ENCODE measurements around the gene BBLN. TPM values are rescaled to one million over a fixed set of nuclear protein-coding genes. Genes with fewer than 3 reads are reported as not detected.
"Not testable (repeated sequence)": the region's sequence is repeated elsewhere in the genome, so short reads cannot be mapped to it uniquely, and the experiment has no call there.

Gene BBLN
- total RNA-seq, 1 donor from 2014 or later: 82.8 TPM

GRCh38 chr9:128162215-128163026 lies 2.4 kb downstream of the BBLN start:
- intact Hi-C loops (cut with micrococcal nuclease): no loop called here

GRCh38 chr9:128163027-128163515 lies 3.0 kb downstream of the BBLN start:
- intact Hi-C loops (cut with micrococcal nuclease): no loop called here

- intact Hi-C loops (cut with micrococcal nuclease): no loop called here
Measured at GRCh38 chr9:128163523-128164306, 3.6 kb downstream of the BBLN start.

GRCh38 chr9:128164307-128164885 lies 4.3 kb downstream of the BBLN start:
- intact Hi-C loops (cut with micrococcal nuclease): no loop called here

- intact Hi-C loops (cut with micrococcal nuclease): no loop called here
Measured at GRCh38 chr9:128166169-128166568, 6.1 kb downstream of the BBLN start.

DNA sequence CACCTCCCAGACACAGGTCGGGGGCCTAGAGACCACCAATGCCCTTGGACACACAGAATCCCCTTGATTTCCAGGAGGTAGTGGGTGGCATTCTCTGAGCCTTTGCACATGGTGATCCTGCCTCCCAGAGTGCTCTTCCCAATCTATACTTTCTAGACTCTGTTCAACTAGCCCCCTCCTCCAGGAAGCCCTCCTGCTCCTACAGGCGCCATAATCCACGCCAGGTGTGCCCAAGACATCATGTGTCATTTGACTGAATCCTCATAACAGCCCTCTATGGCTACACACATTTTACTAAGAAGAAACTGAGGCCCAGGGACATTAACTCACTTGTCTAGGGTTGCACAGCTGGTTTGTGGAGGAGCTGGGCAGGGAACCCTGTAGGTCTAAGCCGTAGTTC lies 7.1 kb downstream of the BBLN start:
- intact Hi-C loops (cut with micrococcal nuclease): no loop called here

DNA sequence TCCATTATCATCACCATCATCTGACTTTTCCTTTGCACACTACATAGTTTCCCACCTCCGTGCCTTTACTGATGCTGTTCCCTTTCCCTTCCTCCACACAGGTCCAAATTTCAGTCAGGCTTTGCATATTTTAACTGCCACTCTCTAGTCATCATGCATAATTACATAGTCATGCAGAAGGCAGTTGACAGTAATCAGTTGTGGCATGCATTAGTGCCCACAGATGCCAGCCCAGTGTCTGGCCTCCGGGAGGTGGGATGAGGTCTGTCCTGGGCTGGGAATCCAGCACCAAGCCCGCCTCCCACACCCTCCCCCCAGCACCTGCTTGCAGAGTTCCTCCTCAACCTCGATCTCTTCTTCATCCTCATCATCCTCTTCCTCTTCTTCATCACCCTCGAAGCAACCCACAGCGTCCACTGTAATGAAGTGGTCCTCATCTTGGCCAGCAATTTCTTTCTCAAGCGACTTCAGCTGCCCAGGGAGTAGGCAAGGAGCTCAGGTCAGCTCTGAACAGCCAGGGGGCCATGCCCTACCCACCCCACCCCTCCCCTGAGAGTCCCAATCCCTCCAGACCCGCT lies 8.8 kb downstream of the BBLN start:
- intact Hi-C loops (cut with micrococcal nuclease): no loop called here

DNA sequence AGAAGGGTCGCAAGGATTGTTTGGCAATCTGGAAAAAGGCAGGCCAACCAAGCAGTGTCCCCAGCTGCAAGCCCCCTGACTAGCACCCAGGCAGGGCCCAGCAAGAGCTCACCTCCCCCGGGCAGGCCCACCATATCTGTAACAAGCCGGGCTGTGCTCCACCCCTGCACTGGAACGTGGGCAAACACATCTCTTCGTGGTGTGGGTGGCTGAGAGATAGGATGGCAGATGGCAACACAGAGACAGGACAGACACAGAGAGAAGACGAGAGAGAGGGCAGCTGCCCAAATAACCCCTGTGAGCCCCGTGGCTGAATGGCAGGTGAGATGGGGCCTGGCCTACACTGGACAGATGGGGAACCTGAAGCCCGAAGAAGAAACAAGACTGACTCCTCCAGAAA lies 9.4 kb downstream of the BBLN start:
- intact Hi-C loops (cut with micrococcal nuclease): no loop called here

DNA sequence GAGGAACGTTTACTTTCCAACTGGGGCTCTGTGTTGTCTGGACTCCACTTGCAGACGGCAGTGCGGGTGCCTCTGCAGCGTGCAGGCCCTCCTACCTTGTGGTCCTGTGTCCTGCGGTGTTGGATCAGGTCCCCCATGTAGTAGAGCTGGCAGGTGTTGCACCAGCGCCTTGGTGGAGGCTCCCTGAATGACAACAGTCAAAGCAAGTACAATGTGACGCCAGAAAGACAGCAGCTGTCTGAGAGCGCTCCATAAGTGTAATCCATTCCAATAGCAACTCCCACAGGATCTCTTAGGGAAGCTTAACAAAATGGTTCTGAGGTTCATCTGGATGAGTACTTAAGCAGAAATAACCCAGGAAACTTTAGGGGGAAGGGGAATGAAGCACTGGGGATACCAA lies 9.9 kb downstream of the BBLN start:
- intact Hi-C loops (cut with micrococcal nuclease): no loop called here

GRCh38 chr9:128174062-128174461 lies 14.0 kb downstream of the BBLN start:
- intact Hi-C loops (cut with micrococcal nuclease): no loop called here

GRCh38 chr9:128175102-128175563 lies 15.1 kb downstream of the BBLN start:
- intact Hi-C loops (cut with micrococcal nuclease): no loop called here

GRCh38 chr9:128175726-128176125 lies 15.7 kb downstream of the BBLN start:
- intact Hi-C loops (cut with micrococcal nuclease): no loop called here

DNA sequence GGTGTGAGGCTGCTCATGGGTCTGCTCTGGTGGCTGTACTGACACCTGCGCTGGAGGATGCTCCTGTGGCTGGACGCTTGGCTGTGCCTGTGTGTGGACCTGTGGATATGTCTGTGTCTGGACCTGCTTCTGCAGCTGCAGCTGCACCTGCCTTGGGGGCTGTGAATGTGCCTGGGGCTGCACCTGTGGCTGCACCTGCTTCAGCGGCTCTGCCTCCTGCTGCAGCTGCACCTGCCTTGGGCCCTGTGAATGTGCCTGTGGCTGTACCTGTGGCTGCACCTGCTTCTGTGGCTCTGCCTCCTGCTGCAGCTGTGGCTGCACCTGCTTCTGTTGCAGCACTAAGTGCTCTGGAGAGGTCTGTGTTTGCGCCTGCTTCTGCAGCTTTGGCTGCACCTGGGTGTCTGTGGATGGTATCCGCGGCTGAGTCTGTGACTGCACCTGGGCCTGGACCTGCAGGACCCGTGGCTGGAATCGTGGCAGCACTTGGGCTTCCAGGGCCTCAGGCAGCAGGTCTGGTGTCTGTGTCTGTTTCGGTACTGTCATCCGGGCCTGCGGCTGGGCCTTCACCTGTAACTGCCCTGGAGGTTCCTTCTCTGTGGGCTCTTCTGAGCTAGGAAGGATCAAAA lies 18.9 kb downstream of the BBLN start:
- intact Hi-C loops (cut with micrococcal nuclease): no loop called here

DNA sequence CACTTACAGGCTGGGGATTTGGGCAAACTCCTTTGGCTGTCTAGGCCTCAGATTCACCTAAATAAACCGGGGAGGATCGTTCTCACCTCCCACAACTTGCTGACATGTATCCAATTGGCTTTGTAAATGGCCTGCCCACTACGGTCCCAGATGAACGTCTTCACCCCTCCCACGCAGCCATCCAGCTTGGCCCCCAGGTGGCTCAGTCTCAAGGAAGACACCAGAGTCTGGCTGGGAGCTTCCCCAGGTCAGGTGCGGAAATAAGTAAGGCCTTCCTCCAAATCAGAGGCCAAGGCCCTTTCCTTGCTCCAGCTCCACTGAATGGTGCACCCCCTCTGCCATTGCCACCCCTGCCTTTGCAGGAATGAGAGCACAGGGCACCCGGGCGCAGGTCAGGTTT lies 19.9 kb downstream of the BBLN start:
- intact Hi-C loops (cut with micrococcal nuclease): no loop called here

- intact Hi-C loops (cut with micrococcal nuclease): no loop called here
Measured at GRCh38 chr9:128180447-128180846, 20.4 kb downstream of the BBLN start.

- intact Hi-C loops (cut with micrococcal nuclease): not testable (repeated sequence)
Measured at GRCh38 chr9:128181480-128181879, 21.4 kb downstream of the BBLN start.

- intact Hi-C loops (cut with micrococcal nuclease): no loop called here
Measured at GRCh38 chr9:128182893-128183588, 23.0 kb downstream of the BBLN start.

- intact Hi-C loops (cut with micrococcal nuclease): no loop called here
Measured at GRCh38 chr9:128185979-128186965, 26.2 kb downstream of the BBLN start.

DNA sequence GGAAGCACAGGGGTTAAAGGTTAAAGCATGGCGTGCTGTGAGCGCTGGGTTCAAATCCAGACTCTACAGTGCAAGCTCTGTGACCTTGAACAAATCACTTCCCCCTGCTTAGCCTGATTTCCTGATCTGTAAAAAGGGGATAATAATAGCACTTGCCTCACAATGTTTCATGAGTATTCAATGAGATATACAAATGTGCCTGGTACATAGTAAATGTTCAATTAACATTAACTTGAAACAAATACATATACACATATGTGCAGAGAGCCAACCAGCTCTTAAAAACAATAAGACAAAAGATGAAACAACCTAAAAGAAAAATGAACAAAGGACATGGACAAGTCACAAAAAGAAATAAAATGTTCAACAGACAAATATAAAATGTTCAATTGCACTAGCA lies 27.3 kb downstream of the BBLN start:
- intact Hi-C loops (cut with micrococcal nuclease): no loop called here
